Activated T-helper 17 cell treated with anti-CD3 and anti-CD28 coated beads, Interleukin-2, amount 50 U/mL, for 72 hours (primary cell): ENCODE data around the gene KIT. TPM values are rescaled to one million over a fixed set of nuclear protein-coding genes. Genes with fewer than 3 reads are reported as not detected.

Source experiments
- ATAC-seq: fragments of 150-1000 bp; cut with Tn5 transposase; replicated peaks from 2 replicates; pipeline ENCODE4 v1.10.0; 2021; ENCODE audit warnings: mild to moderate bottlenecking, moderate library complexity
- H3K27ac Mint-ChIP-seq: one replicate; pipeline ENCODE4 v1.8.0; 2022; ENCODE audit warnings: mixed read lengths
- H3K27me3 Mint-ChIP-seq: one replicate; pipeline ENCODE4 v1.8.0; 2022; ENCODE audit warnings: mixed read lengths
- H3K36me3 Mint-ChIP-seq: one replicate; pipeline ENCODE4 v1.8.0; 2022; ENCODE audit warnings: low read depth, mild to moderate bottlenecking, mixed read lengths
- H3K4me1 Mint-ChIP-seq: one replicate; pipeline ENCODE4 v1.8.0; 2022; ENCODE audit warnings: mixed read lengths
- H3K4me3 Mint-ChIP-seq: one replicate; pipeline ENCODE4 v1.8.0; 2022; ENCODE audit warnings: mild to moderate bottlenecking, mixed read lengths
- H3K9me3 Mint-ChIP-seq: one replicate; pipeline ENCODE4 v1.8.0; 2022; ENCODE audit warnings: mixed read lengths
- total RNA-seq, 2 donors: library from RNA; stranded (reverse); gene quantifications; one replicate each; pipeline ENCODE4 v1.2.3, GENCODE V29; 2022

KIT gene
- total RNA-seq, 2 donors from 2014 or later = 0.69 to 1.2 TPM

DNA sequence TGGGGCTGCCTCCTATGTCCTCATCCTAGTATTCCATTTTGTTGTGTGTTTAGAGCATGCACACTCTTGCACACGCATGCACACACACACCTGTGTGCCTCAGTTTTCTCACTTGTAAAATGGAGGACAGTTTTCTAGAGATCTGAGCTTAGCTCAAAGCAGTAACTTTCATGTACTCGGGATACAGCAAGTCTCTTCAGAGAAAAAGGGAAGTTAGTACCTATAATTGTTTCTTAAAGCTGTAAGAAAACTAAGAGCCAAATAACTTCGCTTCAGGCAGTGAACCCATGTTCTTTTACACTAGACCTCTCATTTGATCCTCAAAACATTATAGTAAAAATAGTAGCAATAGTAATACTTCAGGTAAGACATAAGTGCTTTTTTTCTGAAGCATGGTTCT is 49.6 kb downstream of the KIT start:
- Mint-ChIP-seq H3K36me3 (no peaks in the 10 kb centered on the region), H3K4me3 (no peak overlapping the region), H3K9me3 (no peaks in the 10 kb centered on the region), H3K27ac (no peak overlapping the region), H3K4me1 (peaks cover 17% of the 10 kb centered on the region), H3K27me3 (no peaks in the 10 kb centered on the region)
- no peak for ATAC-seq

DNA sequence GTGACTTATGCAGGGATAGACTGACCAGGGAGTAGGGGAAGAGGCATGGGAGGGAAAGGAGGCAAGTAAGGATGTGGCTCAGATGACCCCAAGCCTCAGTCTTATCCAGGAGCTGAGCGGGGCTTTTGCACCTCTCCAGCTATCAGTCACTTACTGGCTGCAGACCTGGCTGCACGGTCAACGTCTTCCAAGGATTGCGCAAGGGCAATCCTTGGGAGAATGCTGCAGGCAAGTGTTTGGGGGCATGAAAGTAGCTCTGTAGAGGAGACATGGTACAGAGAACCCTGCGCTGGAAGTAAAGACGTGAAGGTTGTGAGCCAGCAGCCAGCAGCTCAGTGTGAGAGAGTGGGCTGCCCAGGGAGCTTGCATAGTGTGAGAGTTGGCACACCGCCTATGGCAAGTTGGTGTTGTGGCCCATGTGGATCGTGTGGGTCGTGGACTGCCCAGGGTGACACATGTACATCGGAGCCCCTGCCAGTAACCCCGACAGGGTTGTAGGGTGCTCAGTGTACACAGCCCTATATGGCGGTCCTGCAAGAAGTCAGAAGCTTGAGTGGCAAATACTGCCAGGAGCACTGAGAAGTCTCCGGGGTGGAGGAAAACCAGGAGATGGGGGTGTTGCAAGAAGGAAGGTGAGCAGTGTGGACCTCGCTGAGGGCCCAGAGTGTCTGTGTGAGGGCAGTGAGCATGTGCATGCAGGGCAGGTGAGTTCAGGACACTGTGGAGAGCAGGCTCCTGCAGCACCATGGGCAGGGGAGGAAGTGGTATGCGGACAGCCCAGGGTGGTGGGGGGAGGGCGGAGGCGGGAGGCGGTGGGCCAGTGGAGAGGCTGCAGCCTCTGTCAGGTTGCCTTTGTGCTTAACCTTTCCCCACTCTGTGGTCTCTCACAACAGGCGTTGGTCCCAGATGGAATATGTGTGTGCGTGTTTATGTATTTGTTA is 50.9 kb downstream of the KIT start:
- Mint-ChIP-seq H3K4me3 (peak overlapping the region; percentile 34), H3K9me3 (no peaks in the 10 kb centered on the region), H3K27me3 (no peaks in the 10 kb centered on the region), H3K27ac (no peak overlapping the region), H3K36me3 (no peaks in the 10 kb centered on the region), H3K4me1 (peaks cover 17% of the 10 kb centered on the region)
- peak; percentile 47 for ATAC-seq

DNA sequence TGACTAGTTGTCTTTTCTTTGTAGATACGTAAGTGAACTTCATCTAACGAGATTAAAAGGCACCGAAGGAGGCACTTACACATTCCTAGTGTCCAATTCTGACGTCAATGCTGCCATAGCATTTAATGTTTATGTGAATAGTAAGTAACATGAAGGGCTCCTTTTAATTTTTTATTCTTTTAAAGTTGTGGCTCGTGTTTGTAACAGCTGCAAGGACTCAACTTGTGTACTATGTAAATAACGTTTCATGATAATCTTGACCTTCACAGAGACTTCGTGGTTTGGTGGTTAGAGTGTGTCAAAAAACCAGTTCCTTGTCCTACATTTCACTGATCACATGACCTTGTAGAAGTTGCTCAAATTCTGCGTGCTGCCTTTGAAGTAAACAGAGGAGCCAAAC is 51.6 kb downstream of the KIT start:
- Mint-ChIP-seq H3K4me1 (peaks cover 17% of the 10 kb centered on the region), H3K27me3 (no peaks in the 10 kb centered on the region), H3K36me3 (no peaks in the 10 kb centered on the region), H3K27ac (peak overlapping the region; percentile 20), H3K4me3 (peak overlapping the region; percentile 34), H3K9me3 (no peaks in the 10 kb centered on the region)
- peak; percentile 66 for ATAC-seq

DNA sequence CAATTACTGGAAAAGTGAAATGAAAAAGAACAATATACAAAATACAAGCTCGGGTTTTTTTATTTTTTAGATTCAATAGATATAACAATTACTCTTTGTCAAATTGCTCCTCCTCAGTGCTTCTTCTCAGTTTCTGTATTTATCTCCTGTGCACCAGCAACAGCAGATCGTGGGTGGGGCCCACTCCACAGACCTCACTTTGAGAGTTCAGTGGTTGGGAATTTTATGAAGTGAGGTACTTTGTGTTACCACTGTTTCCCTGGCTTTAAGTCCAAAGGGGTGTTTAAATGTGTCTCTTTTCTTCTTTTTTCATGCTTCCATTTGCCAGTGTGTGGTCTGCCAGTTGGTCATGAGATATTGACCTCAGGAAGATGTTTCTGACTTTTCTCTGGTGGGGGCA is 54.4 kb downstream of the KIT start:
- Mint-ChIP-seq H3K4me3 (no peak overlapping the region), H3K4me1 (peaks cover 17% of the 10 kb centered on the region), H3K27ac (no peak overlapping the region), H3K9me3 (no peaks in the 10 kb centered on the region), H3K27me3 (no peaks in the 10 kb centered on the region), H3K36me3 (no peaks in the 10 kb centered on the region)
- ATAC-seq = no peak

DNA sequence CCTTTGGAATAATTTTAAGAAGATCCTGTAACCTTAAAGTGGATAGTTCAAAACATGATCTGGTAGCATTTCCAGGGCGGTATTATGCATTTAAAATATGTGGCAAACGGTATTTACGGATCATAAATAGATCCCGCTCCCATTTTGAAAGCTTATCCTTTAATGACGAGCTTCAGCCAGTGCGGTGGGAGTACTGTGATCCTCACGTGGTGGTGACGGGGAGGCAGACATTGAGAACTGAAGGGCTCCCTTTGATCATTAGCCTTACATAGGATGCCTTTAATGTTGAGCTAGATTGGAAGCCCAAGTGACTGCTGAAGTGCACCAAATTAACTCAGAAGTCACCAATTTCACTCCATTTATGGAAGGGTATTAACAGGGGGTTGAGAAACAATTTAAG is 56.9 kb downstream of the KIT start:
- ATAC-seq = no peak
- no peaks in the 10 kb centered on the region for H3K27me3 Mint-ChIP-seq
- H3K4me1 Mint-ChIP-seq = peaks cover 8% of the 10 kb centered on the region
- H3K36me3 Mint-ChIP-seq = no peaks in the 10 kb centered on the region
- H3K27ac Mint-ChIP-seq = no peak overlapping the region
- no peak overlapping the region for H3K4me3 Mint-ChIP-seq
- H3K9me3 Mint-ChIP-seq = no peaks in the 10 kb centered on the region

- ATAC-seq = no peak
- no peak overlapping the region for H3K4me3 Mint-ChIP-seq
- no peaks in the 10 kb centered on the region for H3K36me3 Mint-ChIP-seq
- no peaks in the 10 kb centered on the region for H3K4me1 Mint-ChIP-seq
- no peak overlapping the region for H3K27ac Mint-ChIP-seq
- no peaks in the 10 kb centered on the region for H3K9me3 Mint-ChIP-seq
- no peaks in the 10 kb centered on the region for H3K27me3 Mint-ChIP-seq
These were observed 58.8 kb downstream of the KIT start for GRCh38 chr4:54716478-54717065.

- Mint-ChIP-seq H3K36me3 (no peaks in the 10 kb centered on the region), H3K27me3 (no peaks in the 10 kb centered on the region), H3K4me1 (no peaks in the 10 kb centered on the region), H3K9me3 (no peaks in the 10 kb centered on the region), H3K27ac (no peak overlapping the region), H3K4me3 (no peak overlapping the region)
- no peak for ATAC-seq
These were observed 59.9 kb downstream of the KIT start for GRCh38 chr4:54717694-54718093.

DNA sequence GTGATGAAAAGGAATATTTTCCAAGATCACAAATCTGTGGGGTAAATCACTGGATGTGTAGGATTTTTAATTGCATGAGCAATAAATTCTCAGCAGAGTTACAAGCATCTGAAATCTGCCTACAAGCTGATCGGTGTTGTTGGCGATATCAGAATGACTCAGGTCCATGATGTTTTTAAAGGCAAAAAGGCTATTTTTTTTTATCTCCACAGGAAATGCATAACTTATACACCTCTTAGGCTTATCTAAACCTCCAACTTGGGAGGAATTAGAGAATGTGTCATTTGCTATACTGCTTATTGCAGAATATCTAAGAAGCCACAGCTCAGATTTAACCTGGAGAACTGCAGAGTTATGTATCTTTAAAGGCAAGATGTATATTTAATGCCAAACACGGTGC is 61.6 kb downstream of the KIT start:
- ATAC-seq = no peak
- Mint-ChIP-seq H3K36me3 (no peaks in the 10 kb centered on the region), H3K27ac (no peak overlapping the region), H3K9me3 (no peaks in the 10 kb centered on the region), H3K27me3 (no peaks in the 10 kb centered on the region), H3K4me1 (no peaks in the 10 kb centered on the region), H3K4me3 (no peak overlapping the region)

- no peaks in the 10 kb centered on the region for H3K4me1 Mint-ChIP-seq
- H3K36me3 Mint-ChIP-seq = no peaks in the 10 kb centered on the region
- H3K9me3 Mint-ChIP-seq = no peaks in the 10 kb centered on the region
- no peak overlapping the region for H3K4me3 Mint-ChIP-seq
- no peak for ATAC-seq
- H3K27ac Mint-ChIP-seq = no peak overlapping the region
- no peaks in the 10 kb centered on the region for H3K27me3 Mint-ChIP-seq
These were observed 65.5 kb downstream of the KIT start for GRCh38 chr4:54723220-54723619.

- ATAC-seq = no peak
- no peaks in the 10 kb centered on the region for H3K9me3 Mint-ChIP-seq
- H3K27ac Mint-ChIP-seq = no peak overlapping the region
- H3K4me1 Mint-ChIP-seq = no peaks in the 10 kb centered on the region
- no peaks in the 10 kb centered on the region for H3K27me3 Mint-ChIP-seq
- H3K4me3 Mint-ChIP-seq = no peak overlapping the region
- H3K36me3 Mint-ChIP-seq = no peaks in the 10 kb centered on the region
These were observed 66.1 kb downstream of the KIT start for GRCh38 chr4:54723820-54724219.

DNA sequence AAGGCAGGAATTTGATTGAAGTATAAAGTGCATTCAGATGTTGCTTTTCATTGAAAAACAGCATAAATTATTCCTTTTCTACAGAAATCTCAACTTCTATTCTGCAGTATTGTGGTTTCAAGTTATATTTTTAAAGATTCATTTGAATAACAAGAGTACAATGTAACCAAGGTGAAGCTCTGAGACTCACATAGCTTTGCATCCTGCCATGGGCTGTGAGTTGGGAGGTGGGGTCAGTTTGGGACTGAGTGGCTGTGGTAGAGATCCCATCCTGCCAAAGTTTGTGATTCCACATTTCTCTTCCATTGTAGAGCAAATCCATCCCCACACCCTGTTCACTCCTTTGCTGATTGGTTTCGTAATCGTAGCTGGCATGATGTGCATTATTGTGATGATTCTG is 69.2 kb downstream of the KIT start:
- Mint-ChIP-seq H3K4me1 (no peaks in the 10 kb centered on the region), H3K36me3 (no peaks in the 10 kb centered on the region), H3K27ac (no peak overlapping the region), H3K27me3 (no peaks in the 10 kb centered on the region), H3K4me3 (no peak overlapping the region), H3K9me3 (no peaks in the 10 kb centered on the region)
- ATAC-seq = no peak

GRCh38 chr4:54727346-54727745 is 69.6 kb downstream of the KIT start:
- H3K27me3 Mint-ChIP-seq = no peaks in the 10 kb centered on the region
- no peak overlapping the region for H3K27ac Mint-ChIP-seq
- H3K36me3 Mint-ChIP-seq = no peaks in the 10 kb centered on the region
- no peaks in the 10 kb centered on the region for H3K4me1 Mint-ChIP-seq
- no peak overlapping the region for H3K4me3 Mint-ChIP-seq
- ATAC-seq = no peak
- H3K9me3 Mint-ChIP-seq = no peaks in the 10 kb centered on the region

- Mint-ChIP-seq H3K4me3 (no peak overlapping the region), H3K9me3 (no peaks in the 10 kb centered on the region), H3K36me3 (no peaks in the 10 kb centered on the region), H3K27me3 (no peaks in the 10 kb centered on the region), H3K4me1 (no peaks in the 10 kb centered on the region), H3K27ac (no peak overlapping the region)
- no peak for ATAC-seq
These were observed 70.6 kb downstream of the KIT start for GRCh38 chr4:54728368-54728767.

DNA sequence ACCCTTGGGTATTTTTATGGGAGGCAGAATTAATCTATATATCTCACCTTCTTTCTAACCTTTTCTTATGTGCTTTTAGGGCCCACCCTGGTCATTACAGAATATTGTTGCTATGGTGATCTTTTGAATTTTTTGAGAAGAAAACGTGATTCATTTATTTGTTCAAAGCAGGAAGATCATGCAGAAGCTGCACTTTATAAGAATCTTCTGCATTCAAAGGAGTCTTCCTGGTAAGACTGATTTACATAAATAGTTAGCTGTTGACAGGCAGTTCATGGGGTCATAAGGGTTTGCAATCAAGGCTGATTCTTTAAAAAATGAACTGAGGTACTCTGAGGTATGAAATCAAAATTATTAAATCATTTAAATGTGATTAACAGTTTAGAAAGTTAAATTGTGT is 71.5 kb downstream of the KIT start:
- Mint-ChIP-seq H3K4me1 (no peaks in the 10 kb centered on the region), H3K4me3 (no peak overlapping the region), H3K27ac (no peak overlapping the region), H3K9me3 (no peaks in the 10 kb centered on the region), H3K36me3 (no peaks in the 10 kb centered on the region), H3K27me3 (peaks cover 5% of the 10 kb centered on the region)
- no peak for ATAC-seq

DNA sequence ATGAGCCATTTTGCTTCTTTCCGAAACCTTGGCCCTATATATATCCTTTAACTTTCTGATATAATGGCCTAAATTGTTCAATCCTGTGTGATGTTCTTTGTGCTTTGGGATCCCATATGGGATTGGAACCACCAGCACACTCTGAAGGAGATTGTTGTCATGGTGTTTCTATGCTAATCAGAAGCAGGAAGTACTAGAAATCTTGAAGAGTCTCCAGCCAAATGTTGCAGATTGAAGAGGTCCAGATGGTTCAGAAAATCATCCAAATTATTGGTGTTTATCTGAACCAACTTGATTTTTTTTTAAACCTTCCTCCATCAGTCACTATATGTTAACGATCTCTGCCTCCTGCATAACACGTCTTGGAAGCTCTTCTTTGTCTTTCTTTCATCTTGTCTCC is 72.8 kb downstream of the KIT start:
- Mint-ChIP-seq H3K27ac (no peak overlapping the region), H3K36me3 (no peaks in the 10 kb centered on the region), H3K9me3 (no peaks in the 10 kb centered on the region), H3K27me3 (peaks cover 6% of the 10 kb centered on the region), H3K4me3 (no peak overlapping the region), H3K4me1 (no peaks in the 10 kb centered on the region)
- no peak for ATAC-seq
